Muscle of back (tissue), 13 donors: ENCODE results near the gene SWI5. TPM values are rescaled to one million over a fixed set of nuclear protein-coding genes. Genes with fewer than 3 reads are reported as not detected.
"Not testable (repeated sequence)": the region's sequence is repeated elsewhere in the genome, so short reads cannot be mapped to it uniquely, and the experiment has no call there.

Experiments used
- DNase-seq, 3 donors: peaks; one replicate each; pipeline versions ENCODE4 v3.0.0 to v3.0.0-alpha.2; 2013
- long read RNA-seq, 9 donors: transcript quantifications; one replicate each; lab custom pipeline, GENCODE V29; 2026
- polyA plus RNA-seq, 10 donors: library from polyadenylated mRNA; unstranded; fragments of 120-200 nt; gene quantifications; one replicate each; pipeline ENCODE4 v1.2.1, GENCODE V29; 2013; ENCODE audit not compliant: insufficient read length in 10 of 10

SWI5 gene
- polyA plus RNA-seq, result 10 to 100 TPM; 17.9 to 26.9 (median 23.6) TPM
- long read RNA-seq, donor 1, transcript SWI5-203 (5 exons, 763 nt), result major isoform, 10 of 11 reads
- long read RNA-seq, donor 1, partial matches to known transcripts, result 0 of 11 reads
- long read RNA-seq, donor 1, other reads (novel, unspliced or antisense), result 0 of 11 reads
- long read RNA-seq, donor 2, transcript SWI5-203 (5 exons, 763 nt), result major isoform, 9 of 10 reads
- long read RNA-seq, donor 2, partial matches to known transcripts, result 0 of 10 reads
- long read RNA-seq, donor 2, other reads (novel, unspliced or antisense), result 0 of 10 reads
- long read RNA-seq, donor 3, result 0 reads
- long read RNA-seq, donor 4, transcript SWI5-203 (5 exons, 763 nt), result major isoform, 7 of 9 reads
- long read RNA-seq, donor 4, partial matches to known transcripts, result 0 of 9 reads
- long read RNA-seq, donor 4, other reads (novel, unspliced or antisense), result 0 of 9 reads
- long read RNA-seq, donor 5, transcript SWI5-203 (5 exons, 763 nt), result major isoform, 8 of 12 reads
- long read RNA-seq, donor 5, partial matches to known transcripts, result 0 of 12 reads
- long read RNA-seq, donor 5, other reads (novel, unspliced or antisense), result 0 of 12 reads
- long read RNA-seq, donor 6, transcript SWI5-203 (5 exons, 763 nt), result major isoform, 13 of 15 reads
- long read RNA-seq, donor 6, partial matches to known transcripts, result 0 of 15 reads
- long read RNA-seq, donor 6, other reads (novel, unspliced or antisense), result 0 of 15 reads
- long read RNA-seq, donor 7, partial matches to known transcripts, result 0 of 6 reads
- long read RNA-seq, donor 7, other reads (novel, unspliced or antisense), result 0 of 6 reads
- long read RNA-seq, donor 8, transcript SWI5-203 (5 exons, 763 nt), result major isoform, 14 of 14 reads
- long read RNA-seq, donor 8, partial matches to known transcripts, result 0 of 14 reads
- long read RNA-seq, donor 8, other reads (novel, unspliced or antisense), result 0 of 14 reads
- long read RNA-seq, donor 9, partial matches to known transcripts, result 0 of 4 reads
- long read RNA-seq, donor 9, other reads (novel, unspliced or antisense), result 0 of 4 reads

DNA sequence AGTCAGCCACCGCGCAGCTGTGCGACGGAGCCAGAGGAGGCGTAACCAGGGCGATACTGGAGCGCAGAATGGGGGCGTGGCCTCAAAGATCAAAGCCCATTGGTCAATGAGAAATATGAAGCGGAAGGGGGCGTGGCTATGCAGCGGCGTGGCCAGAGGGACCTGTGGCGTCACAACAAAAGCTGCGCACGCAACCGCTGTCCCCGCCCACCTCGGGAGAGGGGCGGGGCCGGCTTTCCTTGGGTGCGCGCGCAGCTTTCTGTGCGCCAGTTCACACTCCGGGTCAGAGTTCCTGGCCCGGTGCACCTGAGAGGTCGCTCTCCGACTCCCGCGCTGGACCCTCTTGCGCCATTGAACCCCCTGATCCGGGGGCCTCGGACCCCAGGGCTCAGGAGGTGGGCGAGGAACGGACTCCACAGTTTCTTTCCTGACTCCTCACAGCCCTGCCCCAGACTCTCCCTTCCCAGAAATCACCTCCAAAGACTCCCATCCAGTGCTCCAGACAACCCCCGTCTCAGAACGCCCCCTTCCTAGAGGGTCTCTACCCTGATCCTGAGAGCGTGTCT, at the start of gene SWI5:
Gene SWI5, plus strand, starts transcription at position 269 of the 566 bp plus-strand sequence.
- DNase-seq, result peak; percentile 99 to 100 (median 100)

DNA sequence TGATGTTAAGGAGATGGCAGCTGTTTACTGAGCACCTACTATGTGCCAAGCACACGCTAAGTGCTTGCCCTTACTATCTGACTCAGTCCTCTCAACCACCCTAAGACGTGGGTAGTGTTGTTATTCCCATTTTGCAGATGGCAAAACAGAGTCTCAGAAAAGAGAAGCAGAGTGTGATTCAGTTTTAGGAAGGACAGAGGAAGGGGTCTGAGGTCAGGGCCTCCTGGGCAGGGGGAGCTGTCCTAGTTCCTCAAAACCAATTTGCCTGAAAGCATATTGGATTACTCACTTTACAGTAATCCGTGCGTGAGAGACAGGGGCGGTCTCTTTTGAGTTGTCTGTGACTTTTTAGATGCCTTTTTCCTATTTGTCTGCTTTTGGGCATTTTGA, 49.7 kb upstream of the SWI5 start:
- DNase-seq, result no peak

DNA sequence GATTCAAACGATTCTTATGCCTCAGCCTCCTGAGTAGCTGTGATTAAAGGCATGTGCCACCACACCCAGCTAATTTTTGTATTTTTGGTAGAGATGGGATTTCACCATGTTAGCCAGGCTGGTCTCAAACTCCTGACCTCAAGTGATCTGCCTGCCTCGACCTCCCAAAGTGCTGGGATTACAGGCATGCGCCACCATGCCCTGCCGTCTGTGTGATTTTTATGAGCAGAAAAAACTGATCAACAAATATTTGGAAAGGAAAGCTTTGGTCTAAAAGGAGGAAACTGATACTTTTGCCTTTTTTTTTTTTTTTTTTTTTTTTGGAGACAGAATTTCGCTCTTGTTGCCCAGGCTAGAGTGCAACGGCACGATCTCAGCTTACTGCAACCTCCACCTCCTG, 45.2 kb upstream of the SWI5 start:
- not testable (repeated sequence) for DNase-seq

DNA sequence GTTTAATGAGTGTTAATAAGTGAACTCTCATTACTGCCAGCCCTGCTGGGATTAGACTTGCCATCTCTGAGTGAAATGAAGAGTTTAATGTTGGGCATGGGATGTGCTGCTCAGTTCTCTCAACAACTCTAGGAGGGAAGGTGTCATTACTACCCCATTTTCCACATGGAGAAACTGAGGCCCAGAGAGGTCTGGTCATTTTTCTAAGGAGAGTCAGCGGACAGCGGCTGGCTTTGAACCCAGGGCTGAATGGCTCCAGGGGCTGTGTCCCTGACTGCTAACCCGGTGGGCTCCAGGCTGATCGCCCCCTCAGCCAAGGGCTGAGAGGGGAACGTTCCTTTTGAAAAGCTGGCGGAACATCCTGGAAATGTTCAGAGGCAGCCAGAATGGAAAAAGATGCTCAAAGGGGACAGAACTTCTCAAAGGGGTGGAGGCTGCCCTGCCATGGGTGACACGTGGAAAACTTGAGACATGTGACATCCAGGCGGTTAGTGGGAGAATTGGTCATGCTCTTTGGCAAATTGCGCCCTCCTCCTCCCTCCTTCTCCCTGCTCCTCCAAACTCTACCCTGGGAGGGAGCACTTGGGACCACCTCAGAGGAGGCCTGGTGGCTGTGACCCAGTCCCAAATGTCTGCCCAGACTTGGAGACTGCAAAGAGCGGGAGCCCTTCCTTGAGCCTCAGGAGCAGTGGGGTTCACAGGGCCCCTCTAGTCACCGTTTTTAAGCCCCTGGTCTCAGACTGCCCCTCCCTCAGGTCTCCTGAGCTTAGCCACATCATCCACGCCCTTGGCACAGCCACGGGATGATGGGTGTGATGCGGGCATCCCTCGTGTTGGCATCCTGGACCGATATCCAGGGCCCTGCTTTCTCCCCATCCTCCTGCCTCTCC, 44.2 kb upstream of the SWI5 start:
- DNase-seq, result peak; percentile 21 to 82 (median 74)

DNA sequence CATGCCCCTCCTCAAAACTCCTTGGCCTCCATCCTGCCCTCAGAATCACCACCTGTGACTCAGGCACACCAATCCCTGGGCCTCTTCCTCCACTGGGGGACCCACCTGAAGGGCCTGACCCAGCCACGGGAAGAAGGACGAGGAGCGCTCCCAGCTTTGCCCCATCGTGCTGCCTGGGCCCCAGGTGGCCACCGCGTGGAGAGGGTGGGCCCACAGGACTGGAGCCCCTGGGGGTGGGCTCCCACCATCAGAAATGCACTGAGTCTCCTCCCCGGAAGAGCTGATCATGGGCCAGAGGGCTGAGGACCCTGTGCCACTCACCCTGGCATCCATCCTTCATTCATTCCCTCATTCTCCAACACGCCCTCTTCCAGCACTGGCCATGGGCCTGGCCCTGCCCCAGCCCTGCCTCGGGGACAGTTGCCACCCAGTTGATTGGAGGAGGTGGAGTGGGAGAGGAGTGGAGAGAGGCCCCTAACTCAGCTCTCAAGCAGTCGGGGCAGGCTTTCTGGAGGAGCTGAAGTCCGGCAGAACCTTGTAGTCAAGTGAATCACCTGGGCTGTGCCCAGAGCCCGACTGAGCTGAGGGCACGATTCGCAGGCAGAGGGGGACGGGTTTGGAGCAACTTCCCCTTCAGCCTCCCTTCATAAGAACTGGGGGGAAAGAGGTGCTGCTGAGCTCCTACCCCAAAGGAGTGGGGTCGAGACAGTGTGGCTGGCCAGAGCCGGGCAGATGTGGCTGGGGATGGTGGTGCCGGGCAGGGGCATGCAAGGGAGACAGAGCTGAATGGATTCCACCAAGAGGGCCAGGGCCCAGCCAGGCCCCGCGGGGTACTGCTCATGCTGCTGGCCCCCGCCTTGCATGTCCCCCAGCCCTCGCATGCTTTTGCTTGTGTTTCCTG, 43.3 kb upstream of the SWI5 start:
- DNase-seq, result peak in 1 of 3 donors; percentile 13

DNA sequence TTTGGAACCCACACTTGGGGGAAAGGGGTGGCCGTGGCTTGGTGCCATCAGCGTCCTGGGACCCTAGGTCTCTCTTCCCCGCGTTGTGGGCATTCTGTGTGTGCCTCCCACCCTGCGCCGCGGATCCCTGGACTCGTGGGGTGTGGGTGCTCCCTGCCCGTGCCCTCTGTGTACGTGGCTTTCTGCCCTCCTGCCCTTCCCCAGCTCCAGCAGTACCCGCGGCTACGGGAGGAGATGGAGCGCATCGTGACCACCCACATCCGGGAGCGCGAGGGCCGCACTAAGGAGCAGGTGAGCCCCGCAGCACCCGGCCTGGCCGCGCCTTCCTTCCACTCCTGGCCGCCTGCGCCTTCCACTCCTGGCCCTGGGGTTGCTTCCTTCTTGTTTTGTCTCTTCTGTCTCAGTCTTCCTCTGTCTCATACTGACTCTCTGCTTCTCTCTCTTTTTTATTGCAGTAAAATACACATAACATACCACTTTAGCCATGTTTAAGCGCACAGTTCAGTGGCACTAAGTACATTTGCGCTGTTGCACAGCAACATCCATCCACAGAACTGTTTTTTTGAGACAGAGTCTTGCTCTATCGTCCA, 42.2 kb upstream of the SWI5 start:
- no peak for DNase-seq

DNA sequence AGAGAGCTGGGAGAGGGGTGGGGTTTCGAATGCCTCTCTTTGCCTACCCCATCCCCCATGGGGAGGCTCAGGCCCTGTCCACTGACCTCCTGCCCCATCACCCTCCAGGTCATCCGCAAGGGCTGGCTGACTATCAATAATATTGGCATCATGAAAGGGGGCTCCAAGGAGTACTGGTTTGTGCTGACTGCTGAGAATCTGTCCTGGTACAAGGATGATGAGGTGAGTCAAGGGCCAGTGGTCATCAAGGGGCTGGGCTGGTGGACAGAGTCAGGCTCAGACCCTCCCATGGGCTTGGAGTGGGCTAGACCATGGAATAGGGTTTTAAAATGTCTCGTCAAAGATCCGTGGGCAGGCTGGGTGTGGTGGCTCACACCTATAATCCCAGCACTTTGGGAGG, 34.0 kb upstream of the SWI5 start:
- no peak for DNase-seq

DNA sequence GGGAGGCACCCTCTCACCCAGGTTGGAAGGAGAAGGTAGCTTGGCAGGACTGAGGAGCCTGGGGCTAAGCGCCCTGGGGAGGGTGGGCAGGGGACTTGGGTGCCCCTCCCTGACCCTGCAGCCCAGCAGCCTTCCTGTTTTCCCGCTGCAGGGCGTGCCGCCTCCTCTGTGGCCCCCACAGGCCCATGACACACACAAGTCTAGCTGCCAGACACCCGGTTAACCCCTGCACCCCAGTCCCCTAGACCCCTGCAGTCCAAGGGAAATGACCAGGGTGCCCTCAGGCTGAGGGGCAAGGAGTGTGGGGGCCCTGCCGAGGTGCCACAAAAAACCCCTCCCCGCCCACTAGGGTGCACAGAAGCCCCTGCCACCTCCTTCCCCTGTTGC, 33.3 kb upstream of the SWI5 start:
- peak in 2 of 3 donors; percentile 19 to 76 for DNase-seq

DNA sequence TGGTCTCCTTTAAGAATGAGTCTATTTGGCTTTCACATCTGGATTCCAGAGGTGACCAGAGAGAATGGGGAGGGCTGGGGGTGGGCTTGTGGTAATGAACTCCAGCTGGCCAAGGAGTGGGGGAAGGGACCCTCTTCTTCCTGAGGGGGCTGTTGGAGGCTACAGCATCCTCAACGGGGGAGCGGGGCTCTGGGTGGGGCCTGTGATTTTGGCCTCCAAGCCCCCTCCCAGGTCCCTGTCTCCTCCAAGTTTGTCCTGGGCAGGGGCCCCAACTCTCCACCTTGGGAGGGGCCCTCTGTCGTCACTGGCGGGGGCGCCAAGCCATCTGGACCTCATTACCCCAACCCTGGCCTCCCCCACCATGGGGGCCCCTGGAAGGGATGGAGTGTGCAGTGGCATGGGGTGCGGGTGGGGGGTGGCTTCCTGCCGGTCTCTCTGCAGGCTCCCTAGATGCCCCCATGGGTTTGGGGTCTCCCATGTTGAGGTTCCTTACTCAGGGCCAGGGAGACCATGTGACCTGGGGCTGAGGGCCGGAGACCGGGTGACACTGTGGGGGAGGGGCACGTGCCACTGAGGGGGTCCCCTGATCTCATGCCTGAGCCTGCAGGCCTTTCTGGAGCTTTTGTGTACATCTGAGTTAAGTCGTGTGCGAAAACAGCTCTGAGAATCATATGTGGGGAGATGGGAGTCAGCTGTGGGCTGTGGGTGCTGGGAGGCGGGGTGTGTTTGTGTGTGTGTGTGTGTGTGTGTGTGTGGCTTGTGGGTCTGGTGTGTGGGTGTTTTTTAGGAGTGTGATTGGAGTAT, 32.7 kb upstream of the SWI5 start:
- peak; percentile 55 to 96 (median 93) for DNase-seq

DNA sequence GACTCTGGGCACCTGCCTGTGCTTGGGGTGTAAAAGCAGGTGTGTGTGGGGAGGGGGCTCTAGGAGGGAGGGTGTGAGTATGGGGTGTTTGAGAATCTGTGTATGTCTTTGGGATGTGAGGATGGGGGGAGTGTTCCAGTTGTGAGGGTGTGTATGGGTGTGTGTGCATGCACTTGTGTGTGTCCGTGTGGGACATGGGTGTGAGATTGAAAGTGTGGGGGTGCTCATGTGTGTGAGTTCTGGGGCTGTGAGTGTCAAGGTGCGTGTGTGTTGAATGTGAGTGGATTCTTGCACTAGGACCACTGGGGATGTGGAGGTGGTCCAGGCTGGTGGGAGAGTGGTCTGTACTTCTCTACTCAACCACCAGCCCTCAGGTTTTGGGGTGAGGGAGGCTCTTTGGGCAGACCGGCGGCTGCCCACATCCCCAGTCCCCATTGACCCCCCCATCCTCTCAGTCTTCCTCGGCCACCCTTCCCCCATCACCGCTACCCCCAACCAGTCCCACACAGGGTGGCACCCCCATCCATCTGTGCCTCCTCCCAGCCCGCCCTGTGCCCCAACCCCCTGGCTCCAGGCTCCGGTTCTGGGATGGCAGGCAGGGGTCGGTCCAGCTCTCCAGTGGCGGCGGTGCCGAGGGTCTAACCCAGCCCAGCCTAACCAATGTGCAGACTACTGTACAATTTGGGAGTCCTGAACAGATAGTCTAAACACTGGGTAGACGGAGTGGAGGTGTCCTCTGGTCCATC, 31.8 kb upstream of the SWI5 start:
- DNase-seq, result peak; percentile 33 to 86 (median 61)

DNA sequence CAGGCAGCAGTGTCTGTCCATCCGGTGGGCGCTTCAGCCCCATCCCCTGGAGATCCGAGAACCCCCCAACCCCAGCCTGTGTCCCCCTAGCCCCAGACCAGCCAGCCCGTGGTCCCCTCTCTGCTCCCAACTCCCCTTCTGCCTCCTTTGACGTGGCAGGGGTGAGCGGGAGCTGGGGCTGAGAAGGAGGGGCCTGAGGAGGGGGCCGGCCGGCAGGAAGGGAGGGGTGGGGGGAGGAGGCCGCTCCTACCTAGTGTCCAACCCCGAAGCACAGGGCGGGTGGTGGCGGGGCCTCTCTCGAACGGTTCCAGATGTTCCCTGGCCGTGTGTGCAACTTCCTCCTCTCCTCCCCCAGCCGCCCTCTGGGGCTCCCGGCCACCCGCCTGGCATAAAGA, 31.2 kb upstream of the SWI5 start:
- DNase-seq, result peak; percentile 93 to 96 (median 93)

DNA sequence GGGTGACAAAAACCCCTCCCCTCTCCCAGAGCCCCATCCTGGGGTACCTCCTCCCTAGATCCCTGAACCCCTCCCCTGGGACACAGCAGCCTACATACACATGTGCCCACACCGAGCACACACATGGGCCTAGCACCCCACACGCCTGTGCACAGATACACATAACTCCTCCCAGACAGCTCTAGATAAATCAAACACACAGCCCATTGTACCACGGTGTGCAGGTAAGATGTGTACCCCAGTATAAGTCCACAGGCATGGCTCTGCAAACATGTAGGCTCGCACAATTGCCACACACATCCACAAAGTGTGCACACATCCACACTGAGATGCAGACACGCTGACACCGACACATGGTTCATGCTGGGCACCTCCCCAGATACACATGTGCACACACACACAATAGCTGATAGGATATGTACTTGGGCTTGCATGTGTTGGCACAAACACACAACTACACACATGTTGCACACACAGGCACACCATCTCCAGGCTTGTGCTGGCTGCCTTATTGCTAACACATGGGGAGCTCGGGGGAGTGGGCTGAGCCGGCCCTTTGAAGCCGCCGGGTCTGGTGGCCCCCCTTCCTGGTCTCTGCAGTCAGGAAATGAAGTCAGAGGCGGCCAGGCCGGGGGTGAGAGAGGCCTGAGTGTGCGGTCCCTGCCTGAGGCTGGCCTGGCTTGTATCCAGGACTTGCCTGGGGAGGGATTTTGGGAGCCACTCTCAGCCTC, 30.5 kb upstream of the SWI5 start:
- peak; percentile 59 to 92 (median 80) for DNase-seq

DNA sequence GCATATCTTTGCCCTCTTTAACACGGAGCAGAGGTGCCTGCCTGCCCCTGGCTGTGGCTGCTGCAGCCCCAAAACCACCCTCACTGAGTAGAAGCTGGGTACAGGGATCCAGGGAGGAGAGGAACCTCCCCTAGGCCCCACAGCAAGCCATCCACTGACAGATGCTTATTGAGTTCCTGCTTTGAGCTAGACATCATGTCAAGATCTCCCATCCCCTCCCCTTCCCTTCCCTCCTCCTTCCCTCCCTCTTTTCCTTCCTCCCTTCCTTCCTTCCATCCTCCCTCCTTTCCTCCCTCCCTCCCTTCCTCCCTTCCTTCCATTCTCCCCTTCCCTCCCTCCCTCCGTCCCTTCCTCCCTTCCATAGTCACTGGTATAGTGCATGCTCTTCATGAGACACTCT, 29.6 kb upstream of the SWI5 start:
- DNase-seq, result peak in 1 of 3 donors; percentile 44

DNA sequence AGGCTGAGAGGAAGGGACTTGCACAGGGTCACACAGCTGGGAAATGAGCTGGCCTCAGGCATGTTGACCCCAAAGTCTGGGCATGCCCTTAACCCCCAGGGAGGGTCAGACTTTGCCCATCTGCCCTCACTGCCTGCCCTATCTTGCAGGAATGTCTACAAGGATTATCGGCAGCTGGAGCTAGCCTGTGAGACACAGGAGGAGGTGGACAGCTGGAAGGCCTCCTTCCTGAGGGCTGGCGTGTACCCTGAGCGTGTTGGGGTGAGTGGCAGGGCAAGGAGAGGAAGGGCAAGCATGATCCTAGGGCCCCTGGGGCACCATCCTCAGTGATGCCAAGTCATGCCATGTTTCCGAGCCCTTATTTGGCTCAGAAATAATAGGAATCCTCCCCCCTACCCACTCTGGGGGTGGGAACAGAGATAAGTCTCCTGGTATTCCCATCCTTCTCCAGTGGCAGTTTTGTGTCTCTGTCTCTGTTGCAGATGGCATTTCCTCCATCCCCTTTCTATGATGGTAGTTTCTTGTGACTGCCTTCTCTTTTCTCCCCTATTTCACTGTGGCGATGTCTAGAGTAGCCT, 28.8 kb upstream of the SWI5 start:
- no peak for DNase-seq

DNA sequence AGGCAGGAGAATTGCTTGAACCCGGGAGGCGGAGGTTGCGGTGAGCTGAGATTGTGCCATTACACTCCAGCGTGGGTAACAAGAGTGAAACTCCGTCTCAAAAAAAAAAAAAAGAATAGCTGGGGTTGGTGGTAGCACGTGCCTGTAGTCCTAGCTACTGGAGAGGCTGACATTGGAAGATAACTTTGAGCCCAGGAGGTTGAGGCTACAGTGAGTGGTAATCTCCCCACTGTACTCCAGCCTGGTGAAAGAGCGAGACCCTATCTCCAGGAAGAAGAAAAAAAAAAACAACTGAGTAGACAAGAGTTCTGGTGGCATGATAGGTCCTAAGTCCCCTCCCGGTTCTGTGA, 26.5 kb upstream of the SWI5 start:
- DNase-seq, result no peak

DNA sequence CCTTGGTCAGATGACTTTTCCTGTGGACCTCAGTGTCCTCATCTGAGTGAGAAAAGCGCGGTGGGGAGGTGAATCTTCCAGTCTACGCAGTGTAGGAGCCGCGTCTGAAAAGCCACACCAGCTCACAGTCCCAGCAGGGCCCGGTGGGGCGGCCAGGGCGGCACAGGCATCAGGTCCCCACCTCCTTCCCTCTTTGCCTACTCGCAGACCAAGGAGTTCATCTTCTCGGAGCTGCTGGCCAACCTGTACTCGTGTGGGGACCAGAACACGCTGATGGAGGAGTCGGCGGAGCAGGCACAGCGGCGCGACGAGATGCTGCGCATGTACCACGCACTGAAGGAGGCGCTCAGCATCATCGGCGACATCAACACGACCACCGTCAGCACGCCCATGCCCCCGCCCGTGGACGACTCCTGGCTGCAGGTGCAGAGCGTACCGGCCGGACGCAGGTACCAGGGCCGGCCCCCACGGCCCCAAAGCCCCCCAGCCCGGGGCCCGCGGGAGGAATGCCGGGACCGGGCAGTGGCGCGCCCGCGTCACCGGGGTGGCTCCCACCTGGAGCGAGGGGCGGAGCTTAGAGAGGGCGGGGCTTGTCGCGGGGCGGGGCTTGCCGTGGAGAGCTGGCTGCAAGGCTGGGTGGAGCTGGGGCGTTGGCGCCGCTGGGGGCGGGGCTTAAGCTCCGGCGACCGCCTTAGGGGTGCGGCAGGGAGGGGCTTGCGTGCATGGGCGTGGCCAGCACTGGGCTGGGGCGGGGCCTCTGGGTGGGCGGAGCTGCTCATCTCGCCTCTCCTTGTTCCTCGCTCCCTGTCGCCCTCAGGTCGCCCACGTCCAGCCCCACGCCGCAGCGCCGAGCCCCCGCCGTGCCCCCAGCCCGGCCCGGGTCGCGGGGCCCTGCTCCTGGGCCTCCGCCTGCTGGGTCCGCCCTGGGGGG, 25.9 kb upstream of the SWI5 start:
- peak; percentile 24 to 73 (median 65) for DNase-seq
